HFFc6 (cell line): ENCODE measurements around the gene DOK4. TPM values are rescaled to one million over a fixed set of nuclear protein-coding genes. Genes with fewer than 3 reads are reported as not detected.
A peak's percentile ranks its signal among the peaks of the same experiment; 100 is the strongest.

ENCODE experiments used
- DNase-seq: peaks from one replicate; pipeline ENCODE4 v3.0.0-alpha.2; 2018
- H3K27ac Mint-ChIP-seq: 2 replicates; pipeline ENCODE4 v1.8.0; 2020; ENCODE audit warnings: mild to moderate bottlenecking, mixed read lengths
- H3K27me3 Mint-ChIP-seq: 2 replicates; pipeline ENCODE4 v1.8.0; 2021; ENCODE audit warnings: mild to moderate bottlenecking, moderate library complexity, mixed read lengths; ENCODE audit not compliant: insufficient read depth
- H3K36me3 Mint-ChIP-seq: 2 replicates; pipeline ENCODE4 v1.8.0; 2021; ENCODE audit warnings: low read depth, mixed read lengths
- H3K4me1 Mint-ChIP-seq: 2 replicates; pipeline ENCODE4 v1.8.0; 2020; ENCODE audit warnings: low read depth, mixed read lengths
- H3K4me3 Mint-ChIP-seq: 2 replicates; pipeline ENCODE4 v1.8.0; 2020; ENCODE audit warnings: mild to moderate bottlenecking, moderate library complexity, mixed read lengths
- H3K9me3 Mint-ChIP-seq: 2 replicates; pipeline ENCODE4 v1.8.0; 2020; ENCODE audit warnings: mild to moderate bottlenecking, mixed read lengths
- CTCF ChIP-seq: fragments of 200-600 bp; sonication (generic); IDR thresholded peaks from 2 replicates; pipeline ENCODE4 v1.5.0; 2021; ENCODE audit warnings: antibody characterized with exemption, mild to moderate bottlenecking
- total RNA-seq, 6 experiments: library from RNA; stranded (reverse); fragmentation: NEBNext Ultra II Directional; extraction: Animal tissue kit (Norgen Biotek cat#: 25700); gene quantifications; 2 replicates in 1 of 6; 3 replicates in 5 of 6; pipeline ENCODE4 v1.2.3, GENCODE V29; 2021

DOK4 gene
- total RNA-seq, 6 experiments from 2014 or later: 24.4 to 28.9 (median 24.9) TPM

GRCh38 chr16:57485091-57485915 is 990 bp downstream of the DOK4 start:
- Mint-ChIP-seq H3K27ac (peak overlapping the region; percentile 43), H3K9me3 (no peaks in the 10 kb centered on the region), H3K4me3 (peak overlapping the region; percentile 89), H3K36me3 (no peaks in the 10 kb centered on the region), H3K27me3 (peaks cover 2% of the 10 kb centered on the region), H3K4me1 (peaks cover 26% of the 10 kb centered on the region)
- DNase-seq: no peak
- TF ChIP-seq CTCF: no peak

- Mint-ChIP-seq H3K36me3 (no peaks in the 10 kb centered on the region), H3K4me3 (no peak overlapping the region), H3K9me3 (no peaks in the 10 kb centered on the region), H3K27ac (no peak overlapping the region), H3K27me3 (no peaks in the 10 kb centered on the region; the same call in none of the 2 replicates), H3K4me1 (peaks cover 33% of the 10 kb centered on the region)
- no peak for DNase-seq
- TF ChIP-seq CTCF: no peak
Measured at GRCh38 chr16:57484515-57485005, 1.7 kb downstream of the DOK4 start.

GRCh38 chr16:57483725-57484514 is 2.4 kb downstream of the DOK4 start:
- H3K36me3 Mint-ChIP-seq: no peaks in the 10 kb centered on the region
- no peaks in the 10 kb centered on the region; the same call in none of the 2 replicates for H3K27me3 Mint-ChIP-seq
- no peak for TF ChIP-seq CTCF
- no peak overlapping the region for H3K27ac Mint-ChIP-seq
- no peak overlapping the region for H3K4me3 Mint-ChIP-seq
- no peaks in the 10 kb centered on the region for H3K9me3 Mint-ChIP-seq
- peaks cover 39% of the 10 kb centered on the region for H3K4me1 Mint-ChIP-seq
- DNase-seq: no peak

- no peaks in the 10 kb centered on the region for H3K36me3 Mint-ChIP-seq
- H3K4me3 Mint-ChIP-seq: no peak overlapping the region
- H3K27me3 Mint-ChIP-seq: no peaks in the 10 kb centered on the region; the same call in none of the 2 replicates
- no peaks in the 10 kb centered on the region for H3K9me3 Mint-ChIP-seq
- TF ChIP-seq CTCF: no peak
- H3K27ac Mint-ChIP-seq: no peak overlapping the region
- no peak for DNase-seq
- H3K4me1 Mint-ChIP-seq: peaks cover 47% of the 10 kb centered on the region
Measured at GRCh38 chr16:57482845-57483545, 3.3 kb downstream of the DOK4 start.

GRCh38 chr16:57481421-57481820 is 4.9 kb downstream of the DOK4 start:
- no peak for DNase-seq
- Mint-ChIP-seq H3K4me1 (peaks cover 36% of the 10 kb centered on the region), H3K36me3 (no peaks in the 10 kb centered on the region), H3K4me3 (no peak overlapping the region), H3K9me3 (no peaks in the 10 kb centered on the region), H3K27ac (no peak overlapping the region), H3K27me3 (no peaks in the 10 kb centered on the region; the same call in none of the 2 replicates)
- no peak for TF ChIP-seq CTCF
